HG03095 (cell line): ENCODE data around the gene MCF2L2.

ENCODE experiments used
- ATAC-seq: cut with Tn5 transposase; IDR thresholded peaks from one replicate; pipeline ENCODE4 v1.9.1; 2021; ENCODE audit warnings: moderate library complexity; ENCODE audit not compliant: unreplicated experiment

MCF2L2 gene

GRCh38 chr3:183270344-183270743, 158.1 kb downstream of the MCF2L2 start:
- no peak for ATAC-seq

GRCh38 chr3:183269345-183269744, 159.1 kb downstream of the MCF2L2 start:
- no peak for ATAC-seq

GRCh38 chr3:183268366-183268765, 160.1 kb downstream of the MCF2L2 start:
- no peak for ATAC-seq

GRCh38 chr3:183267140-183267539, 161.3 kb downstream of the MCF2L2 start:
- ATAC-seq = no peak

GRCh38 chr3:183266454-183266853, 162.0 kb downstream of the MCF2L2 start:
- ATAC-seq = no peak

- no peak for ATAC-seq
Measured at GRCh38 chr3:183265834-183266417, 162.5 kb downstream of the MCF2L2 start.

GRCh38 chr3:183265157-183265642, 163.2 kb downstream of the MCF2L2 start:
- ATAC-seq = no peak

GRCh38 chr3:183264268-183264667, 164.2 kb downstream of the MCF2L2 start:
- no peak for ATAC-seq

GRCh38 chr3:183262875-183263378, 165.5 kb downstream of the MCF2L2 start:
- no peak for ATAC-seq

GRCh38 chr3:183261151-183261724, 167.2 kb downstream of the MCF2L2 start:
- no peak for ATAC-seq

- no peak for ATAC-seq
Measured at GRCh38 chr3:183260167-183260904, 168.1 kb downstream of the MCF2L2 start.

- ATAC-seq = no peak
Measured at GRCh38 chr3:183259621-183260020, 168.8 kb downstream of the MCF2L2 start.

GRCh38 chr3:183259087-183259486, 169.3 kb downstream of the MCF2L2 start:
- no peak for ATAC-seq

GRCh38 chr3:183255348-183255730, 173.1 kb downstream of the MCF2L2 start:
- ATAC-seq = no peak

- no peak for ATAC-seq
Measured at GRCh38 chr3:183254487-183255347, 173.7 kb downstream of the MCF2L2 start.

GRCh38 chr3:183253528-183254486, 174.6 kb downstream of the MCF2L2 start:
- ATAC-seq = no peak

GRCh38 chr3:183252973-183253527, 175.4 kb downstream of the MCF2L2 start, which contains the start of gene B3GNT5:
TSS of gene B3GNT5 (plus strand) at chr3:183253253. CDS start at chr3:183269799, 16,546 bp downstream.
- no peak for ATAC-seq

- no peak for ATAC-seq
Measured at GRCh38 chr3:183252118-183252782, 176.2 kb downstream of the MCF2L2 start.
